GM12878 (cell line): ENCODE data around the gene DBN1.

ENCODE experiments used
- BACH1 ChIP-seq: fragments of 450-650 bp; IDR thresholded peaks from 2 replicates; pipeline ENCODE4 v1.6.1; 2017; ENCODE audit warnings: mild to moderate bottlenecking, borderline replicate concordance
- CBX3 ChIP-seq: fragments of 200-600 bp; sonication (generic); IDR thresholded peaks from 2 replicates; pipeline ENCODE4 v1.6.1; 2016; ENCODE audit warnings: low read depth, borderline replicate concordance
- CHD4 ChIP-seq: fragments of 200-600 bp; sonication (generic); IDR thresholded peaks from 2 replicates; pipeline ENCODE4 v1.6.1; 2016; ENCODE audit warnings: mild to moderate bottlenecking
- CREB1 ChIP-seq: IDR thresholded peaks from 2 replicates; pipeline ENCODE4 v1.6.1; 2012; ENCODE audit warnings: low read depth, mild to moderate bottlenecking, inconsistent platforms
- CTCF ChIP-seq, 3 experiments: IDR thresholded peaks in 2 of 3; conservative IDR thresholded peaks in 1 of 3; 2 replicates each; pipeline ENCODE4 v1.5.1; 2011; ENCODE audit warnings: low read depth in 3 of 3, low read length in 3 of 3, mild to moderate bottlenecking in 3 of 3, control low read depth in 2 of 3, moderate library complexity in 2 of 3, inconsistent platforms in 1 of 3, mixed read lengths in 1 of 3; ENCODE audit not compliant: control insufficient read depth in 2 of 3, insufficient read depth in 1 of 3; ENCODE audit errors: extremely low read depth in 1 of 3
- E2F4 ChIP-seq: IDR thresholded peaks from 2 replicates; pipeline ENCODE4 v1.6.1; 2012; ENCODE audit warnings: low read depth, low read length, improper control_type of control experiment
- NFIC ChIP-seq: IDR thresholded peaks from 2 replicates; pipeline ENCODE4 v1.6.1; 2012; ENCODE audit warnings: low read depth, mild to moderate bottlenecking, inconsistent platforms, low read length, moderate library complexity
- POLR2A ChIP-seq: IDR thresholded peaks from 2 replicates; pipeline ENCODE4 v1.6.1; 2011; ENCODE audit warnings: low read depth, mild to moderate bottlenecking, low read length
- POLR2AphosphoS5 ChIP-seq: IDR thresholded peaks from 2 replicates; pipeline ENCODE4 v1.6.1; 2011; ENCODE audit warnings: mild to moderate bottlenecking, low read length, inconsistent platforms
- REST ChIP-seq: IDR thresholded peaks from 2 replicates; pipeline ENCODE4 v1.6.1; 2012; ENCODE audit warnings: mild to moderate bottlenecking, low read depth, low read length
- SP1 ChIP-seq: IDR thresholded peaks from one replicate; pipeline ENCODE4 v1.6.1; 2011; ENCODE audit warnings: low read depth, low read length
- USF1 ChIP-seq: IDR thresholded peaks from 2 replicates; pipeline ENCODE4 v1.6.1; 2011; ENCODE audit warnings: borderline replicate concordance, low read depth, mild to moderate bottlenecking, moderate library complexity, mixed read lengths, low read length; ENCODE audit not compliant: insufficient read depth; ENCODE audit errors: extremely low read length
- ZNF384 ChIP-seq: IDR thresholded peaks from 2 replicates; pipeline ENCODE4 v1.6.1; 2012; ENCODE audit warnings: low read depth, mild to moderate bottlenecking, low read length, improper control_type of control experiment, borderline replicate concordance

- no peak for TF ChIP-seq CTCF (IDR thresholded peaks at IDR 0.05 in 2 of 3, conservative IDR thresholded peaks at IDR 0.05 in 1 of 3; ENCODE audit: control insufficient read depth in 2 of 3, extremely low read depth in 1 of 3, insufficient read depth in 1 of 3, low read depth in 3 of 3, low read length in 3 of 3)
- no peak for TF ChIP-seq CBX3
- TF ChIP-seq ZNF384: no peak
- no peak for TF ChIP-seq BACH1
- no peak for TF ChIP-seq CHD4
- TF ChIP-seq POLR2A: no peak
- TF ChIP-seq USF1: no peak
- no peak for TF ChIP-seq E2F4
- TF ChIP-seq NFIC: no peak
- no peak for TF ChIP-seq POLR2AphosphoS5
- no peak for TF ChIP-seq REST
- TF ChIP-seq SP1: no peak
- no peak for TF ChIP-seq CREB1
Observed at GRCh38 chr5:177482359-177482795, 8.9 kb upstream of the DBN1 start.
